Measurements from ENCODE around the gene FGD1. TPM values are rescaled to one million over a fixed set of nuclear protein-coding genes. Genes with fewer than 3 reads are reported as not detected.

Gene FGD1
- total and polyA plus RNA-seq, 2 of the 13 experiments (the other 11 are each of a cell fraction or from before 2014, with no cell fraction given): 0.36 to 0.62 TPM

- TF ChIP-seq ZNF121 (CRISPR knock-in tag; IDR thresholded peaks at IDR 0.05) (no peak), ZNF749 (CRISPR knock-in tag; IDR thresholded peaks at IDR 0.05; ENCODE audit: borderline replicate concordance) (no peak), ZNF350 (CRISPR knock-in tag; IDR thresholded peaks at IDR 0.05; ENCODE audit: borderline replicate concordance, low read depth) (peak; percentile 73; the same call in 1 of the 2 replicates), SRSF9 (IDR thresholded peaks at IDR 0.05; ENCODE audit: borderline replicate concordance, insufficient read depth, low read depth, low read length, poor library complexity, severe bottlenecking) (no peak), TRAFD1 (CRISPR knock-in tag; IDR thresholded peaks at IDR 0.05; ENCODE audit: borderline replicate concordance) (no peak), MTF2 (CRISPR knock-in tag; IDR thresholded peaks at IDR 0.05; ENCODE audit: borderline replicate concordance) (no peak), NFATC3 (CRISPR knock-in tag; IDR thresholded peaks at IDR 0.05) (no peak), BORCS8-MEF2B (CRISPR knock-in tag; IDR thresholded peaks at IDR 0.05) (peak; percentile 81; the same call in 1 of the 2 replicates), ZNF720 (CRISPR knock-in tag; IDR thresholded peaks at IDR 0.05) (no peak), NCOA1 (CRISPR knock-in tag; IDR thresholded peaks at IDR 0.05) (no peak), NFIC (IDR thresholded peaks at IDR 0.05; ENCODE audit: low read length) (no peak), KAT7 (CRISPR knock-in tag; IDR thresholded peaks at IDR 0.05; ENCODE audit: borderline replicate concordance) (no peak), ZBTB20 (CRISPR knock-in tag; IDR thresholded peaks at IDR 0.05; ENCODE audit: borderline replicate concordance, low read depth) (no peak), FOXA3 (CRISPR knock-in tag; IDR thresholded peaks at IDR 0.05) (peak; percentile 32; the same call in 1 of the 2 replicates), CBX2 (IDR thresholded peaks at IDR 0.05; ENCODE audit: low read depth, low read length) (no peak), CBX2 (CRISPR knock-in tag; IDR thresholded peaks at IDR 0.05; ENCODE audit: low read depth) (no peak)
- TF ChIP-seq, protein P1, sequence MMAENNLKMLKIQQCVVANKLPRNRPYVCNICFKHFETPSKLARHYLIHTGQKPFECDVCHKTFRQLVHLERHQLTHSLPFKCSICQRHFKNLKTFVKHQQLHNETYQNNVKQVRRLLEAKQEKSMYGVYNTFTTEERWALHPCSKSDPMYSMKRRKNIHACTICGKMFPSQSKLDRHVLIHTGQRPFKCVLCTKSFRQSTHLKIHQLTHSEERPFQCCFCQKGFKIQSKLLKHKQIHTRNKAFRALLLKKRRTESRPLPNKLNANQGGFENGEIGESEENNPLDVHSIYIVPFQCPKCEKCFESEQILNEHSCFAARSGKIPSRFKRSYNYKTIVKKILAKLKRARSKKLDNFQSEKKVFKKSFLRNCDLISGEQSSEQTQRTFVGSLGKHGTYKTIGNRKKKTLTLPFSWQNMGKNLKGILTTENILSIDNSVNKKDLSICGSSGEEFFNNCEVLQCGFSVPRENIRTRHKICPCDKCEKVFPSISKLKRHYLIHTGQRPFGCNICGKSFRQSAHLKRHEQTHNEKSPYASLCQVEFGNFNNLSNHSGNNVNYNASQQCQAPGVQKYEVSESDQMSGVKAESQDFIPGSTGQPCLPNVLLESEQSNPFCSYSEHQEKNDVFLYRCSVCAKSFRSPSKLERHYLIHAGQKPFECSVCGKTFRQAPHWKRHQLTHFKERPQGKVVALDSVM (CRISPR knock-in tag; IDR thresholded peaks at IDR 0.05): no peak
- TF ChIP-seq, protein P2, sequence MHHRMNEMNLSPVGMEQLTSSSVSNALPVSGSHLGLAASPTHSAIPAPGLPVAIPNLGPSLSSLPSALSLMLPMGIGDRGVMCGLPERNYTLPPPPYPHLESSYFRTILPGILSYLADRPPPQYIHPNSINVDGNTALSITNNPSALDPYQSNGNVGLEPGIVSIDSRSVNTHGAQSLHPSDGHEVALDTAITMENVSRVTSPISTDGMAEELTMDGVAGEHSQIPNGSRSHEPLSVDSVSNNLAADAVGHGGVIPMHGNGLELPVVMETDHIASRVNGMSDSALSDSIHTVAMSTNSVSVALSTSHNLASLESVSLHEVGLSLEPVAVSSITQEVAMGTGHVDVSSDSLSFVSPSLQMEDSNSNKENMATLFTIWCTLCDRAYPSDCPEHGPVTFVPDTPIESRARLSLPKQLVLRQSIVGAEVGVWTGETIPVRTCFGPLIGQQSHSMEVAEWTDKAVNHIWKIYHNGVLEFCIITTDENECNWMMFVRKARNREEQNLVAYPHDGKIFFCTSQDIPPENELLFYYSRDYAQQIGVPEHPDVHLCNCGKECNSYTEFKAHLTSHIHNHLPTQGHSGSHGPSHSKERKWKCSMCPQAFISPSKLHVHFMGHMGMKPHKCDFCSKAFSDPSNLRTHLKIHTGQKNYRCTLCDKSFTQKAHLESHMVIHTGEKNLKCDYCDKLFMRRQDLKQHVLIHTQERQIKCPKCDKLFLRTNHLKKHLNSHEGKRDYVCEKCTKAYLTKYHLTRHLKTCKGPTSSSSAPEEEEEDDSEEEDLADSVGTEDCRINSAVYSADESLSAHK (CRISPR knock-in tag; IDR thresholded peaks at IDR 0.05; ENCODE audit: borderline replicate concordance): no peak
- TF ChIP-seq, protein P3, sequence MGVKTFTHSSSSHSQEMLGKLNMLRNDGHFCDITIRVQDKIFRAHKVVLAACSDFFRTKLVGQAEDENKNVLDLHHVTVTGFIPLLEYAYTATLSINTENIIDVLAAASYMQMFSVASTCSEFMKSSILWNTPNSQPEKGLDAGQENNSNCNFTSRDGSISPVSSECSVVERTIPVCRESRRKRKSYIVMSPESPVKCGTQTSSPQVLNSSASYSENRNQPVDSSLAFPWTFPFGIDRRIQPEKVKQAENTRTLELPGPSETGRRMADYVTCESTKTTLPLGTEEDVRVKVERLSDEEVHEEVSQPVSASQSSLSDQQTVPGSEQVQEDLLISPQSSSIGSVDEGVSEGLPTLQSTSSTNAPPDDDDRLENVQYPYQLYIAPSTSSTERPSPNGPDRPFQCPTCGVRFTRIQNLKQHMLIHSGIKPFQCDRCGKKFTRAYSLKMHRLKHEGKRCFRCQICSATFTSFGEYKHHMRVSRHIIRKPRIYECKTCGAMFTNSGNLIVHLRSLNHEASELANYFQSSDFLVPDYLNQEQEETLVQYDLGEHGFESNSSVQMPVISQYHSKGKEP (CRISPR knock-in tag; IDR thresholded peaks at IDR 0.05): no peak
- TF ChIP-seq, protein P4, sequence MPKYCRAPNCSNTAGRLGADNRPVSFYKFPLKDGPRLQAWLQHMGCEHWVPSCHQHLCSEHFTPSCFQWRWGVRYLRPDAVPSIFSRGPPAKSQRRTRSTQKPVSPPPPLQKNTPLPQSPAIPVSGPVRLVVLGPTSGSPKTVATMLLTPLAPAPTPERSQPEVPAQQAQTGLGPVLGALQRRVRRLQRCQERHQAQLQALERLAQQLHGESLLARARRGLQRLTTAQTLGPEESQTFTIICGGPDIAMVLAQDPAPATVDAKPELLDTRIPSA (CRISPR knock-in tag; IDR thresholded peaks at IDR 0.05; ENCODE audit: borderline replicate concordance): no peak
These were observed 55.8 kb downstream of the FGD1 start, which contains the start of gene TSR2 (continued) for GRCh38 chrX:54439960-54440871.

All from HepG2 (cell line).